Gastrocnemius medialis (tissue), 4 donors: ENCODE data around the gene DPP10. TPM values are rescaled to one million over a fixed set of nuclear protein-coding genes. Genes with fewer than 3 reads are reported as not detected.

Experiments
- ATAC-seq, 2 donors: fragments of 150-250 bp; one replicate each; pipeline ENCODE4 v1.9.1; 2016
- DNase-seq, 2 donors: peaks; one replicate each; pipeline ENCODE4 v3.0.0-alpha.2; 2019
- H3K27ac ChIP-seq, 4 donors: fragments of 200-600 bp; sonication (generic); 1 replicate in 1 of 4; 2 replicates in 3 of 4; pipeline ENCODE4 v1.5.1; 2016 to 2018; ENCODE audit warnings: mild to moderate bottlenecking in 2 of 4, moderate library complexity in 1 of 4
- H3K27me3 ChIP-seq, 3 donors: fragments of 200-600 bp; sonication (generic) in 2 of 3; 1 replicate in 1 of 3; 2 replicates in 2 of 3; pipeline versions ENCODE4 v1.5.1 to v1.6.0; 2016 to 2019; ENCODE audit warnings: mild to moderate bottlenecking in 1 of 3, moderate library complexity in 1 of 3
- H3K36me3 ChIP-seq, 2 donors: fragments of 200-600 bp; sonication (generic) in 1 of 2; one replicate each; pipeline ENCODE4 v1.5.1; 2017 to 2018
- H3K4me1 ChIP-seq, 2 donors: fragments of 200-600 bp; sonication (generic) in 1 of 2; one replicate each; pipeline ENCODE4 v1.5.1; 2016 to 2017; ENCODE audit warnings: mild to moderate bottlenecking in 2 of 2
- H3K4me3 ChIP-seq, 4 donors: fragments of 200-600 bp; sonication (generic) in 3 of 4; 1 replicate in 1 of 4; 2 replicates in 3 of 4; pipeline ENCODE4 v1.5.1; 2016 to 2019; ENCODE audit warnings: mild to moderate bottlenecking in 2 of 4
- H3K9me3 ChIP-seq, 3 donors: fragments of 200-600 bp; sonication (generic) in 2 of 3; 1 replicate in 1 of 3; 2 replicates in 2 of 3; pipeline ENCODE4 v1.5.1; 2016 to 2019
- CTCF ChIP-seq, 5 experiments: fragments of 450-650 bp in 3 of 5; fragments of 200-600 bp in 2 of 5; sonication (generic) in 2 of 5; IDR thresholded peaks in 4 of 5; conservative IDR thresholded peaks in 1 of 5; 1 replicate in 4 of 5; 2 replicates in 1 of 5; pipeline ENCODE4 v1.5.1; 2016 to 2019; ENCODE audit warnings: antibody characterized with exemption in 5 of 5, mild to moderate bottlenecking in 3 of 5, moderate library complexity in 3 of 5
- POLR2A ChIP-seq, 2 donors: fragments of 450-650 bp; IDR thresholded peaks; one replicate each; pipeline ENCODE4 v1.6.1; 2017; ENCODE audit warnings: antibody characterized with exemption in 2 of 2, mild to moderate bottlenecking in 2 of 2, moderate library complexity in 2 of 2
- in situ Hi-C, 4 donors: fragments of 200-750 bp; cut with MboI; loops; one replicate each; pipeline versions ENCODE4 v1.15.0 to v1.8.0; 2017; ENCODE audit warnings: low sequenced_read_pairs in 4 of 4
- intact Hi-C: fragments of 100-400 bp; cut with DNase I; formaldehyde crosslinking; loops from one replicate; pipeline ENCODE4 v1.15.1; 2023; ENCODE audit warnings: low total_unique reads
- total RNA-seq, 4 donors: library from RNA; depleted of rRNA; stranded (reverse); fragments of >200 nt; gene quantifications; one replicate each; pipeline versions ENCODE4 v1.1.0 to v1.2.3, GENCODE V29; 2016

Gene DPP10
- total RNA-seq, 4 donors from 2014 or later, result not detected

- H3K27ac ChIP-seq, result no peak overlapping the region
- TF ChIP-seq CTCF (IDR thresholded peaks at IDR 0.05 in 4 of 5, conservative IDR thresholded peaks at IDR 0.05 in 1 of 5), result no peak
- no peak for TF ChIP-seq POLR2A (IDR thresholded peaks at IDR 0.05)
- DNase-seq (no peak), ATAC-seq (no peak)
- no peaks in the 10 kb centered on the region for H3K36me3 ChIP-seq
- H3K4me3 ChIP-seq, result no peak overlapping the region
- in situ Hi-C loops, result no loop called here
- H3K4me1 ChIP-seq, result no peaks in the 10 kb centered on the region
- H3K27me3 ChIP-seq, result no peaks in the 10 kb centered on the region
- intact Hi-C loops, result no loop called here
- H3K9me3 ChIP-seq, result no peaks in the 10 kb centered on the region
These were observed 209.5 kb downstream of the DPP10 start for GRCh38 chr2:114651933-114652332.

GRCh38 chr2:114659880-114660279 lies 217.4 kb downstream of the DPP10 start:
- no peak for TF ChIP-seq CTCF (IDR thresholded peaks at IDR 0.05 in 4 of 5, conservative IDR thresholded peaks at IDR 0.05 in 1 of 5)
- TF ChIP-seq POLR2A (IDR thresholded peaks at IDR 0.05), result no peak
- in situ Hi-C loops (no loop called here), intact Hi-C loops (no loop called here)
- no peaks in the 10 kb centered on the region for H3K36me3 ChIP-seq
- H3K27me3 ChIP-seq, result peaks cover 0 to 5% (median 0%) of the 10 kb centered on the region in 3 donors
- H3K27ac ChIP-seq, result no peak overlapping the region
- H3K9me3 ChIP-seq, result no peaks in the 10 kb centered on the region
- ATAC-seq, result no peak
- H3K4me1 ChIP-seq, result no peaks in the 10 kb centered on the region
- DNase-seq, result no peak
- H3K4me3 ChIP-seq, result no peak overlapping the region

GRCh38 chr2:114661971-114662939 lies 219.8 kb downstream of the DPP10 start:
- H3K27ac ChIP-seq, result no peak overlapping the region
- DNase-seq (no peak), ATAC-seq (no peak)
- no peaks in the 10 kb centered on the region for H3K36me3 ChIP-seq
- no peaks in the 10 kb centered on the region for H3K9me3 ChIP-seq
- H3K27me3 ChIP-seq, result peaks cover 0 to 5% (median 0%) of the 10 kb centered on the region in 3 donors
- peak overlapping the region; percentile 48 to 58 (median 50) for H3K4me3 ChIP-seq
- in situ Hi-C loops (no loop called here), intact Hi-C loops (no loop called here)
- no peaks in the 10 kb centered on the region for H3K4me1 ChIP-seq
- no peak for TF ChIP-seq POLR2A (IDR thresholded peaks at IDR 0.05)
- TF ChIP-seq CTCF (IDR thresholded peaks at IDR 0.05 in 4 of 5, conservative IDR thresholded peaks at IDR 0.05 in 1 of 5), result no peak

GRCh38 chr2:114668415-114668814 lies 226.0 kb downstream of the DPP10 start:
- TF ChIP-seq POLR2A (IDR thresholded peaks at IDR 0.05) (no peak), CTCF (IDR thresholded peaks at IDR 0.05 in 4 of 5, conservative IDR thresholded peaks at IDR 0.05 in 1 of 5) (no peak)
- ATAC-seq (no peak), DNase-seq (no peak)
- Histone ChIP-seq H3K27ac (no peak overlapping the region), H3K36me3 (no peaks in the 10 kb centered on the region), H3K27me3 (no peaks in the 10 kb centered on the region), H3K9me3 (no peaks in the 10 kb centered on the region), H3K4me3 (no peak overlapping the region), H3K4me1 (no peaks in the 10 kb centered on the region)
- intact Hi-C loops (no loop called here), in situ Hi-C loops (no loop called here)
